Measurements from ENCODE around the gene ABI3.
A peak's percentile ranks its signal among the peaks of the same experiment; 100 is the strongest.

ABI3 gene

GRCh38 chr17:49196520-49196919 is 14.0 kb upstream of the ABI3 start:
- no peak for DNase-seq

- DNase-seq = no peak
Measured at GRCh38 chr17:49197346-49197998, 13.0 kb upstream of the ABI3 start.

GRCh38 chr17:49198211-49198610 is 12.3 kb upstream of the ABI3 start:
- DNase-seq = no peak

DNA sequence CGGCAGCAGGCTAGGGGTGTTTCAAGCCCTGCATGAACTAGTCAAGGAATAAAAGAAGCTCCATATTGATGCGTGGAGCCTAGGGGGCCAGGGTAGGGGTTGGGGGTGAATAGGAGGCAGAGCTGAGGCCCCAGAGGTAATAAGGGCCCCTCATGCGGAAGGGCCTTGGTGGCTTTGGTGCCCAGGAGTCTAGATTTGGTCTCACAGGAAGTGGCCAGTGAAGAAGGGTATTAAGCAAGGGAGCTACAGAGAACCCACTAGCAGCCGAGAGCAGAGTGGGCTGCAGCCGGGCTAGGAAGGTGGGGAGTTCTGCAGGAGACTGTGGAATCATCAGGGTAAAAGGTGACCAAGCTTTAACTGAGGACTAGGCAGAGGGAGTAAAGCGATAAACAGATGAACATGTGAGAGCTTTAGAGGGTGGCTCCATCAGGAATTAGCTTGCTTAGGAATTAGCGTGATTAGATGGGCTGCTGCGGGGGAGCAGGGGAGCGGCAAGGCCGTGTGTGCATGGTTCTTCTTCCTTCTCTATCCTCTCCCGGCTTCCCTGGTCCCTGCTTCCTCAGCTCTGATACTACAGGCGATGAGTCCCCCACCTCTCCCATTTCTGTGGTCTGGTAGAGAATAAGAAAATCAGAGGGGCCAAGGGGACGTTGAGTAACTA is 10.0 kb upstream of the ABI3 start:
- DNase-seq = no peak

- DNase-seq = no peak
Measured at GRCh38 chr17:49201481-49201927, 9.0 kb upstream of the ABI3 start.

DNA sequence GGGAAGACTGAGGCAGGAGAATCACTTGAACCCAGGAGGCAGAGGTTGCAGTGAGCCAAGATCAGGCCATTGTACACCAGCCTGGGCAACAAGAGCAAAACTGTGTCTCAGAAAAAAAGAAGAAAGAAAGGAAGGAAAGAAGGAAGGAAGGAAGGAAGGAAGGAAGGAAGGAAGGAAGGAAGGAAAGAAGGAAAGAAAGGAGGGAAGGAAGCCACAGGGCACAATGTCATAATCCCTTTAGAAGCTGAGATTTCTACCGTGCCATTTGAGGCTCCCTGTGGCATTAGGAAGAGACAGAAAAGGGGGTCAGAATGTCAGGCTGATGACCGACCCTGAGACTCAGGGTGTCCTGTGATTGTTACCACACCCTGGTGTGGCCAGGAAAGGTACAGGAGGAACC is 6.7 kb upstream of the ABI3 start:
- no peak for DNase-seq

GRCh38 chr17:49204516-49204915 is 6.0 kb upstream of the ABI3 start:
- no peak for DNase-seq

- no peak for DNase-seq
Measured at GRCh38 chr17:49209061-49209571, 1.4 kb upstream of the ABI3 start.

- no peak for DNase-seq
Measured at GRCh38 chr17:49213399-49213798, 2.9 kb downstream of the ABI3 start.

GRCh38 chr17:49213847-49214246 is 3.3 kb downstream of the ABI3 start:
- no peak for DNase-seq

DNA sequence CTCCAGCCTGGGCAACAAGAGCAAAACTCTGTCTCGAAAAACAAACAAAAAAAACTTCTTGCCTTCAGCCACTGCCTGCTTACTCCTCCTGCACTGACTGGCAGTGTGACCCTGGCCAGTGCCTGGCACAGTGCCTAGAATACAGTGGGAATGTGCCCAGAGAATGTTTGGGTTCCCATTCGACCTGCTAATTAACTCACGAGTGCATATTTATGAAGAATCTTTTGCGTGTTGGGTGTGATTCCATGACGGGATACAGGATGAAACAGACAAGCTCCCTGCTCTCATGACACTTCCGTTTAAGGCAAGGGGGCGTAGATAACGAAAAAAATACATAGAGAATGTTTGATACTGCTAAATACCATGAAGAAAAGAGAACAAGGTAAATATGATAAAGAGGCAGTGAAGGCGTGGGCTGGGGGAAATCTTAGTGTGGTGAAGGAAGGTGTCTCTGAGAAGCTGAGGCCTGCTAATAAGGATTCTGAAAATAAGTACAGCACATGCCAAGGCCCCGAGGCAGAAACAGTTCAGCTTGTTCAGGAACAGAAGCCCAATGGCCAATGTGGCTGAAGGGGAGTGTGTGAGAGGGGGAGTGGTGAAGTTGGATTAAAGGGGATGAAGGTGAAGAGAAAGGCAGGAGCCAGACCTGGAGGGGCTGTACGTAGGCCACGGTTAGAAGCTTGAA is 4.3 kb downstream of the ABI3 start:
- DNase-seq = peak in 6 of 58 donors; percentile 9 to 33 (median 20)

- DNase-seq = no peak
Measured at GRCh38 chr17:49216482-49216881, 6.0 kb downstream of the ABI3 start.

DNA sequence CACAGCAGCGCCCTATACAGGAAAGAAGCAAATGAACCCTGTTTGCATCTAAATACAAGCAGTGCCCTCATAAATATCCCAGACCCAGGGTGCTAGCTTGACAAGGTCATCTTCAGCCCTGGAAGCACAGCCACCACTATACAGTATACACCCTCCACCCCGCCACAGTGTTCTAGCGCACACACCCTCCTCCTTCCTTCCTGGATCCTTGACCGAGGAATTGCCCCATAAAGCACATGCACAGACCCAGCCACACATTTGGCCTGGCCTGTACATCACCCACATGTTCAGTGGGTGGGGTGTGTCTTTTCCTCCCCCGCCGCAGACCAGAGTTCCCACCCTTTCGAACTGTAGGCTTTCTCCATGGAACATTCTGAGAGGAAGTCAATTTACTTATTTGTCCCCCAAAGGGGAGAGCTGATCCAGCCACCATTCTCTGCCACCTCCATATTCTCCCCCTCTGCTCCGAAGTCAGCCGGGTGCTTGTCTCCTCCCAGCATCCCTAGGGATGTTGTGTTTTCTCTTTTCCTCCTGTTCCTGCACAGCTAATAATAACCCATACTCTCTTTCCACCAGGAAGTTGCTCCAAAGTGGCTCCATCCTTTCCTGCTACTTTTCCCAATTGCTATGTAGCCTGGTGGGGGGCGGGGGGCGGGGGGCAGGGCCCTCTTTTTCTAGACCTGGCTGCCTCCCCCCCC is 6.6 kb downstream of the ABI3 start:
- peak in 10 of 58 donors; percentile 6 to 59 (median 23) for DNase-seq

DNA sequence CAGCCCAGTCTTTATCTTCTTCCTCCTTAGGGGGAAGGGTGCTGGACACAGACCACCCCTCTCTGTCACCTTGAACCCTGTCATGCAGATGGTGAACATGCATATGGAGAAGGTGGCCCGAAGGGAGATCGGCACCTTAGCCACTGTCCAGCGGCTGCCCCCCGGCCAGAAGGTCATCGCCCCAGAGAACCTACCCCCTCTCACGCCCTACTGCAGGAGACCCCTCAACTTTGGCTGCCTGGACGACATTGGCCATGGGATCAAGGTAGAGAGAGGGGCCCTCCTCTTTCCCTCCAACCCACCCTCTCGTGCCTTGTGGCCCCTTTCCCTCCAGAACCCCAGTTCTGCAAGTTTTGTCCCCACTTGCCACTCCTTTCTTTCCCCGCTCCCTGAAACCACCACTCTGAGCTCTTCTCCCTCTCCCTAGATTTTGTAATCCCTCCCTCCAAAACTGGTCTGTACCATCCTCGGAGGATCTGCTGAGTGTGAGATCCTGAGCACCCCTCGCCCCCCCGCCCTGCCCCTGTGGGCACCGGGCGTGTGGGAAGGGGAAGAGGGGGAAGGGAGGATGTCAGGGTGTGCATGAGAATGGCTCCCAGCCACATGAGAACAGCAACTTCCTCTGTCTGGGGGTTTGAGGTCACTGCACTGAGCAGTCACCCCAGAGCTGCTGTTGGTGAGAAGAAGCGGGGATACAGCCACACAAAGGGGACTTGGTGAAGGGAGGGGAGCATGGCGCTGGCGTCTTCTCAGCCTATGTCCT is 7.3 kb downstream of the ABI3 start:
- peak in 24 of 58 donors; percentile 11 to 64 (median 29) for DNase-seq

- peak in 8 of 58 donors; percentile 9 to 23 (median 14) for DNase-seq
Measured at GRCh38 chr17:49218941-49219913, 8.7 kb downstream of the ABI3 start.

GRCh38 chr17:49219987-49220386 is 9.5 kb downstream of the ABI3 start:
- DNase-seq = no peak

DNA sequence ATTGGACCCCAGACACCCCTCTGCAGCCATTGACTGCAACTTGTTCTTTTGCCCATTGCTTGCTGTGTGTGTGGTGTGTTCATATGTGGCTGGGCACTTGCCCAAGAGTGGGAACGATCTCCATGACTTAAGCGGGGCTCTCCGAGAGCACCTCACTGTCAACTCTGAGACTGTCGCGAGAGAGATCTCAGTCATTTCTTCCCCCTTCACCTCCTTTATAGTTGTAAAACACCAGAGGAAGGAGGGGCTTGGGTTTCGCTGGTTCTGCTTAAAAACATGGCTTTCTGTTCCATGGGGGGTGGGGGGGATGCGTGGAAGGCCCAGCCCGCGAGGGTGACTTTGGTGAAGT is 12.6 kb downstream of the ABI3 start:
- DNase-seq = no peak

GRCh38 chr17:49223517-49224197 is 13.2 kb downstream of the ABI3 start:
- peak in 29 of 58 donors; percentile 2 to 65 (median 17) for DNase-seq

Measured in anterior cingulate cortex (tissue), 58 donors.